C4-2B (cell line): ENCODE measurements around the gene VAMP1.
"Not testable (repeated sequence)": the region's sequence is repeated elsewhere in the genome, so short reads cannot be mapped to it uniquely, and the experiment has no call there.

Experiments used
- H3K27ac ChIP-seq: fragments of 450-650 bp; 2 replicates; pipeline ENCODE4 v1.5.1; 2017
- CTCF ChIP-seq: fragments of 450-650 bp; conservative IDR thresholded peaks from 2 replicates; pipeline ENCODE4 v1.5.1; 2017; ENCODE audit warnings: mild to moderate bottlenecking
- ZFX ChIP-seq: fragments of 450-650 bp; IDR thresholded peaks from 2 replicates; pipeline ENCODE4 v1.6.1; 2017

The VAMP1 gene

GRCh38 chr12:6430124-6430989, 40.1 kb downstream of the VAMP1 start:
- TF ChIP-seq ZFX, result no peak
- no peak for TF ChIP-seq CTCF
- peak overlapping the region; percentile 92 for H3K27ac ChIP-seq

- H3K27ac ChIP-seq, result no peak overlapping the region
- TF ChIP-seq CTCF (no peak), ZFX (no peak)
Observed at GRCh38 chr12:6428326-6428725, 42.2 kb downstream of the VAMP1 start.

- not testable (repeated sequence) for H3K27ac ChIP-seq
Observed at GRCh38 chr12:6427796-6428195, 42.7 kb downstream of the VAMP1 start.

- no peak overlapping the region for H3K27ac ChIP-seq
Observed at GRCh38 chr12:6426882-6427671, 43.4 kb downstream of the VAMP1 start.

GRCh38 chr12:6425590-6426531, 44.6 kb downstream of the VAMP1 start:
- TF ChIP-seq ZFX, result no peak
- no peak for TF ChIP-seq CTCF
- no peak overlapping the region for H3K27ac ChIP-seq

More at GRCh38 chr12:6426882-6427671, 43.4 kb downstream of the VAMP1 start:
- TF ChIP-seq CTCF (no peak), ZFX (no peak)

GRCh38 chr12:6424866-6425265, 45.6 kb downstream of the VAMP1 start:
- TF ChIP-seq ZFX (no peak), CTCF (no peak)
- no peak overlapping the region for H3K27ac ChIP-seq

GRCh38 chr12:6424008-6424347, 46.5 kb downstream of the VAMP1 start:
- no peak for TF ChIP-seq CTCF
- TF ChIP-seq ZFX, result no peak
- peak overlapping the region; percentile 15; the same call in 1 of the 2 replicates for H3K27ac ChIP-seq
